A673 (cell line): ENCODE data around the gene DUSP19. TPM values are rescaled to one million over a fixed set of nuclear protein-coding genes. Genes with fewer than 3 reads are reported as not detected.

Source experiments
- BruUV-seq: library from RNA; stranded (reverse); fragments of 400-500 nt; replicated peaks from 2 replicates; lab custom pipeline; 2021; lab: Mats Ljungman, UMichigan
- CTCF ChIA-PET: fragments of 300-600 bp; sonication (Branson Sonifier 250); formaldehyde crosslinking; loops from one replicate; lab custom pipeline; 2022; ENCODE audit warnings: antibody characterized with exemption; lab: Charles Lee
- POLR2A ChIA-PET: fragments of 300-600 bp; sonication (Branson Sonifier 250); formaldehyde crosslinking; loops from one replicate; lab custom pipeline; 2022; ENCODE audit warnings: antibody characterized with exemption; ENCODE audit not compliant: low non-redundant PET; lab: Charles Lee
- DNase-seq: peaks from one replicate; pipeline ENCODE4 v3.0.0-alpha.2; 2015; ENCODE audit warnings: low spot score
- H3K27ac ChIP-seq: fragments of 200-600 bp; sonication (generic); 2 replicates; pipeline ENCODE4 v1.5.1; 2016; ENCODE audit warnings: mixed run types, low read depth, mild to moderate bottlenecking, mixed read lengths, antibody characterized with exemption, low read length; ENCODE audit not compliant: poor library complexity, severe bottlenecking
- H3K27me3 ChIP-seq: fragments of 200-600 bp; sonication (generic); replicated peaks from 2 replicates; pipeline ENCODE4 v1.6.1; 2017; ENCODE audit warnings: mixed run types, low read depth, mild to moderate bottlenecking, mixed read lengths, antibody characterized with exemption, low read length; ENCODE audit not compliant: insufficient read depth, poor library complexity
- H3K36me3 ChIP-seq: fragments of 200-600 bp; sonication (generic); 2 replicates; pipeline ENCODE4 v1.6.1; 2016; ENCODE audit warnings: mixed run types, mild to moderate bottlenecking, mixed read lengths, antibody characterized with exemption, low read length; ENCODE audit not compliant: insufficient read depth, poor library complexity, severe bottlenecking
- H3K4me1 ChIP-seq: fragments of 200-600 bp; sonication (generic); 2 replicates; pipeline ENCODE4 v1.6.1; 2017; ENCODE audit warnings: mixed run types, mild to moderate bottlenecking, mixed read lengths, antibody characterized with exemption, low read length; ENCODE audit not compliant: insufficient read depth, poor library complexity, severe bottlenecking
- H3K4me3 ChIP-seq: fragments of 200-600 bp; sonication (generic); 2 replicates; pipeline ENCODE4 v1.5.1; 2016; ENCODE audit warnings: low read depth, mixed run types, mild to moderate bottlenecking, mixed read lengths, low read length; ENCODE audit not compliant: poor library complexity, severe bottlenecking
- H3K9me3 ChIP-seq: fragments of 200-600 bp; sonication (generic); 2 replicates; pipeline ENCODE4 v1.6.1; 2016; ENCODE audit warnings: mixed run types, low read depth, mild to moderate bottlenecking, mixed read lengths, antibody characterized with exemption, low read length; ENCODE audit not compliant: poor library complexity, severe bottlenecking
- CTCF ChIP-seq: fragments of 300-800, 200-600 bp; sonication (generic); conservative IDR thresholded peaks from 2 replicates; pipeline ENCODE4 v1.5.1; 2017; ENCODE audit warnings: low read depth, mild to moderate bottlenecking, antibody characterized with exemption, low read length, moderate library complexity, mixed read lengths
- EZH2 ChIP-seq: fragments of 200-600 bp; sonication (generic); IDR thresholded peaks from 2 replicates; pipeline ENCODE4 v1.6.1; 2017; ENCODE audit warnings: borderline replicate concordance, low read depth, mild to moderate bottlenecking, mixed read lengths, antibody characterized with exemption, low read length; ENCODE audit not compliant: poor library complexity, severe bottlenecking
- intact Hi-C: fragments of 100-400 bp; cut with micrococcal nuclease; formaldehyde crosslinking; loops from one replicate; pipeline ENCODE4 v1.10.0; 2022; ENCODE audit not compliant: unreplicated experiment
- total RNA-seq: library from RNA; stranded (reverse); gene quantifications from 2 replicates; pipeline ENCODE4 v1.2.3, GENCODE V29; 2021

The DUSP19 gene
- total RNA-seq, 1 experiment from 2014 or later = 5.2 TPM

- ChIA-PET POLR2A (interaction anchor here (0.7 kb wide), 1 partner anchor 10 kb away, joined by 3 read pairs; no protein-coding TSS in a partner anchor), CTCF (no interaction called here)
- Histone ChIP-seq H3K36me3 (no peaks in the 10 kb centered on the region), H3K27ac (peak overlapping the region; percentile 94), H3K4me1 (peaks cover 46% of the 10 kb centered on the region), H3K9me3 (no peaks in the 10 kb centered on the region), H3K27me3 (no peaks in the 10 kb centered on the region), H3K4me3 (peak overlapping the region; percentile 74)
- TF ChIP-seq EZH2 (no peak), CTCF (no peak)
- DNase-seq = no peak
- intact Hi-C loops = loop anchor here (5.0 kb wide), 1 partner anchor 86 kb away; the partner anchor contains the start of gene NUP35
- BruUV-seq = no TSS peak
Observed at GRCh38 chr2:183035954-183036669, 42.4 kb upstream of the DUSP19 start.

GRCh38 chr2:183037074-183037552 is 41.4 kb upstream of the DUSP19 start:
- POLR2A ChIA-PET = no interaction called here

More at GRCh38 chr2:183037074-183037552, 41.4 kb upstream of the DUSP19 start:
- H3K4me1 ChIP-seq = peaks cover 36% of the 10 kb centered on the region
- no peak for TF ChIP-seq CTCF
- no peak for TF ChIP-seq EZH2
- DNase-seq = no peak
- no peaks in the 10 kb centered on the region for H3K9me3 ChIP-seq
- TSS peak; percentile 49 for BruUV-seq
- peak overlapping the region; percentile 94 for H3K27ac ChIP-seq
- peak overlapping the region; percentile 74 for H3K4me3 ChIP-seq
- intact Hi-C loops = loop anchor here (1.0 to 5.0 kb wide), 2 partner anchors 27 to 85 kb away; partner anchors contain the start of gene NUP35
- H3K27me3 ChIP-seq = no peaks in the 10 kb centered on the region
- no peaks in the 10 kb centered on the region for H3K36me3 ChIP-seq
- CTCF ChIA-PET = no interaction called here
